Neural crest cell (in vitro differentiated cells): ENCODE measurements around the gene TMEM242. TPM values are rescaled to one million over a fixed set of nuclear protein-coding genes. Genes with fewer than 3 reads are reported as not detected.

Source experiments
- DNase-seq: peaks from one replicate; pipeline ENCODE4 v3.0.0; 2021; ENCODE audit warnings: low read depth, mixed read lengths, low spot score
- H3K27ac Mint-ChIP-seq: one replicate; pipeline ENCODE4 v1.8.0; 2021; ENCODE audit warnings: mild to moderate bottlenecking, mixed read lengths; ENCODE audit not compliant: unreplicated experiment
- H3K27me3 Mint-ChIP-seq: 2 replicates; pipeline ENCODE4 v1.8.0; 2021; ENCODE audit warnings: low read depth, mild to moderate bottlenecking, mixed read lengths
- H3K36me3 Mint-ChIP-seq: 2 replicates; pipeline ENCODE4 v1.8.0; 2021; ENCODE audit warnings: low read depth, mild to moderate bottlenecking, mixed read lengths
- H3K4me1 Mint-ChIP-seq: 2 replicates; pipeline ENCODE4 v1.8.0; 2021; ENCODE audit warnings: mixed read lengths
- H3K4me3 Mint-ChIP-seq: one replicate; pipeline ENCODE4 v1.8.0; 2021; ENCODE audit warnings: mild to moderate bottlenecking, mixed read lengths
- H3K9me3 Mint-ChIP-seq: 2 replicates; pipeline ENCODE4 v1.8.0; 2021; ENCODE audit warnings: mixed read lengths
- total RNA-seq: library from RNA; stranded (reverse); gene quantifications from 2 replicates; pipeline ENCODE4 v1.2.1, GENCODE V29; 2021
- TF ChIP-seq, protein P1 (sequence below): fragments of 200-600 bp; sonication (generic); conservative IDR thresholded peaks from 2 replicates; pipeline ENCODE4 v1.5.0; 2021; ENCODE audit warnings: antibody characterized with exemption, mild to moderate bottlenecking

TMEM242 gene
- total RNA-seq, 1 donor from 2014 or later = 11.3 TPM

GRCh38 chr6:157283330-157283898, 39.9 kb downstream of the TMEM242 start:
- TF ChIP-seq, protein P1, sequence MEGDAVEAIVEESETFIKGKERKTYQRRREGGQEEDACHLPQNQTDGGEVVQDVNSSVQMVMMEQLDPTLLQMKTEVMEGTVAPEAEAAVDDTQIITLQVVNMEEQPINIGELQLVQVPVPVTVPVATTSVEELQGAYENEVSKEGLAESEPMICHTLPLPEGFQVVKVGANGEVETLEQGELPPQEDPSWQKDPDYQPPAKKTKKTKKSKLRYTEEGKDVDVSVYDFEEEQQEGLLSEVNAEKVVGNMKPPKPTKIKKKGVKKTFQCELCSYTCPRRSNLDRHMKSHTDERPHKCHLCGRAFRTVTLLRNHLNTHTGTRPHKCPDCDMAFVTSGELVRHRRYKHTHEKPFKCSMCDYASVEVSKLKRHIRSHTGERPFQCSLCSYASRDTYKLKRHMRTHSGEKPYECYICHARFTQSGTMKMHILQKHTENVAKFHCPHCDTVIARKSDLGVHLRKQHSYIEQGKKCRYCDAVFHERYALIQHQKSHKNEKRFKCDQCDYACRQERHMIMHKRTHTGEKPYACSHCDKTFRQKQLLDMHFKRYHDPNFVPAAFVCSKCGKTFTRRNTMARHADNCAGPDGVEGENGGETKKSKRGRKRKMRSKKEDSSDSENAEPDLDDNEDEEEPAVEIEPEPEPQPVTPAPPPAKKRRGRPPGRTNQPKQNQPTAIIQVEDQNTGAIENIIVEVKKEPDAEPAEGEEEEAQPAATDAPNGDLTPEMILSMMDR = no peak
- Mint-ChIP-seq H3K4me1 (peaks cover 30% of the 10 kb centered on the region), H3K4me3 (no peak overlapping the region), H3K9me3 (no peaks in the 10 kb centered on the region), H3K27ac (no peak overlapping the region), H3K36me3 (no peaks in the 10 kb centered on the region), H3K27me3 (peaks cover 2% of the 10 kb centered on the region)
- DNase-seq = no peak

DNA sequence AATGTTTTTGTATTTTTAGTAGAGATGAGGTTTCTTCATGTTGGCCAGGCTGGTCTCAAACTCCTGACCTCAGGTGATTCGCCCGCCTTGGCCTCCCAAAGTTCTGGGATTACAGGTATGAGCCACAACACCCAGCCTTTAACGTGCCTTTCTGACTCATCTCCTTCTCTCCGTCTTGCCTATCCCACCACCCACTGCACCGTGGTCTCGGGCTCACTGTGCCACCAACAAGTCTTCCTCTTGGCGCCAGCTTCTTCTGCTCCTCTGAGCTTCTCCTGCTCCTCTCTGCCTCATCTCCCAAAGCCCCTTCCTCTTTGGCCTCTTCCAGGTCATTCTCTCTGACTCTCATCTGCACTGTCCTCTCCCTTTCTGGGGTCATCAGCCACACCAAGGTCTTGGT, 41.0 kb downstream of the TMEM242 start:
- no peaks in the 10 kb centered on the region for H3K9me3 Mint-ChIP-seq
- H3K36me3 Mint-ChIP-seq = no peaks in the 10 kb centered on the region
- H3K27ac Mint-ChIP-seq = no peak overlapping the region
- peaks cover 33% of the 10 kb centered on the region for H3K4me1 Mint-ChIP-seq
- TF ChIP-seq, protein P1 = no peak
- no peak for DNase-seq
- H3K27me3 Mint-ChIP-seq = peaks cover 2% of the 10 kb centered on the region
- H3K4me3 Mint-ChIP-seq = no peak overlapping the region

DNA sequence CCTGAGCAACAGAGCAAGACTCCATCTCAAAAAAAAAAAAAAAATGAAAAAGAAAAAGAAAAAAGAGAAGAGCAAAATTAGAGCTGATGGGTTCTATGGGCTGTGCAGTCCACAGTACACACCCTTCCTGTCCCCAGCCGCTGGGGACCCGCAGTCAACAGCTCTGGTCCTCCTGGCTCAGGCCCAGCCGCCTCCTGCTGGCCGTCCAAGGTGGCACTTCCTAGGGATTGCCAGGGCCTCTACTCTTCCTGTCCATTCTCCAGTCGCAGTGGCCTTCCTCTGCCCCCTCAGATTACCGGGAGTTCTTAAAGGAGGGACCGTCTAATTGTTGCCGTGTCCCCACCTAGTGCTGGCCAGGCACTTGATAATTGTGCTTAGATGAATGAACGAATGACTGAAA, 41.7 kb downstream of the TMEM242 start:
- TF ChIP-seq, protein P1 = peak; percentile 42
- peaks cover 33% of the 10 kb centered on the region for H3K4me1 Mint-ChIP-seq
- no peak overlapping the region for H3K27ac Mint-ChIP-seq
- no peak for DNase-seq
- H3K36me3 Mint-ChIP-seq = no peaks in the 10 kb centered on the region
- H3K4me3 Mint-ChIP-seq = no peak overlapping the region
- H3K9me3 Mint-ChIP-seq = no peaks in the 10 kb centered on the region
- peaks cover 2% of the 10 kb centered on the region for H3K27me3 Mint-ChIP-seq

DNA sequence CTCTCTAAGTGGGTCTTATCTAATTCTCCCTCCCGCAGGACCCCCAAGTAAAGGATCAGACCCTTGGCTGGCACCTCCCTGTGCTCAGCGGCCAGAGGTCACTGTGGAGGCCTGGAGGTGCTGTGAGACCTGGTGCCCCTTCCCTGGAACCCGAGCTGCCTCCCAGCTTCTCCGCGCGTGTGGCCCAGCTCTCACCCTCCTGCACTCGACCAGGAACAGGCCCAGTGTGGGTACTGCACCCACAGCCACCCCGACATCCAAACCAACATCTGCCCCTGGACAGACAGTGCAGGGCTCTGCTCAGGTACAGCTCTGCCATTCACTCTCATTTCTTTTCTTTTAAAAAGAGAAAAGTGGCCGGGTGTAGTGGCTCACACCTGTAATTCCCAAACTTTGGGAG, 42.4 kb downstream of the TMEM242 start:
- no peak for DNase-seq
- Mint-ChIP-seq H3K4me3 (no peak overlapping the region), H3K36me3 (no peaks in the 10 kb centered on the region), H3K27ac (no peak overlapping the region), H3K9me3 (no peaks in the 10 kb centered on the region), H3K27me3 (peaks cover 2% of the 10 kb centered on the region), H3K4me1 (peaks cover 31% of the 10 kb centered on the region)
- TF ChIP-seq, protein P1 = no peak

DNA sequence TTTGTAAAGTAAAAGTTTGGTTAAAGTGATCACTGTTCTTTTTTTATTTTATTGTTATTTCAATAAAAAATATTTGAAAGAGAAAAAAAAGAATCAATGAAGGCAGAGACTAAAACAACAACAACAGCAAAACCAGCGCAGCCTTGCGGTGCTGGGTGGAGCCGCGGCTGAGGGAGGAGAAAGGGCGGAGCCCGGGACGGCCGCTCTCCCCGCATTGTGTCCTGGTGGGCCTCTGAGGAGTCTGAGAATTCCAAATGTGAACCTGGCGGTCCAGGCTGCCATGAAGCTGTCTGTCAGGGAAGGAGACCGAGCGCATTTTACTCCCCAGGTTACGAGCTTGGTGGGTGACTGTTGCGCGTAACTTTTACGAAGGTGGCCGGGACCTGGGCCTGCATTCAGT, 43.2 kb downstream of the TMEM242 start:
- TF ChIP-seq, protein P1 = no peak
- peaks cover 2% of the 10 kb centered on the region for H3K27me3 Mint-ChIP-seq
- no peak overlapping the region for H3K4me3 Mint-ChIP-seq
- H3K9me3 Mint-ChIP-seq = no peaks in the 10 kb centered on the region
- H3K36me3 Mint-ChIP-seq = no peaks in the 10 kb centered on the region
- no peak for DNase-seq
- no peak overlapping the region for H3K27ac Mint-ChIP-seq
- peaks cover 31% of the 10 kb centered on the region for H3K4me1 Mint-ChIP-seq

GRCh38 chr6:157278171-157278570, 45.1 kb downstream of the TMEM242 start:
- Mint-ChIP-seq H3K4me1 (peaks cover 39% of the 10 kb centered on the region), H3K36me3 (no peaks in the 10 kb centered on the region), H3K27ac (no peak overlapping the region), H3K4me3 (no peak overlapping the region), H3K27me3 (peaks cover 10% of the 10 kb centered on the region), H3K9me3 (no peaks in the 10 kb centered on the region)
- no peak for DNase-seq
- TF ChIP-seq, protein P1 = no peak
